ENCODE measurements around the gene ZNF423. TPM values are rescaled to one million over a fixed set of nuclear protein-coding genes. Genes with fewer than 3 reads are reported as not detected.

Gene ZNF423
- total RNA-seq, 1 donor from 2014 or later, result 10.7 TPM

GRCh38 chr16:49545741-49546448 is 310.0 kb downstream of the ZNF423 start:
- Histone ChIP-seq H3K27ac (no peak overlapping the region), H3K27me3 (ENCODE audit: low read depth) (no peaks in the 10 kb centered on the region), H3K4me1 (no peaks in the 10 kb centered on the region), H3K9me3 (no peaks in the 10 kb centered on the region), H3K36me3 (no peaks in the 10 kb centered on the region), H3K4me3 (no peak overlapping the region)
- TF ChIP-seq, protein P1, sequence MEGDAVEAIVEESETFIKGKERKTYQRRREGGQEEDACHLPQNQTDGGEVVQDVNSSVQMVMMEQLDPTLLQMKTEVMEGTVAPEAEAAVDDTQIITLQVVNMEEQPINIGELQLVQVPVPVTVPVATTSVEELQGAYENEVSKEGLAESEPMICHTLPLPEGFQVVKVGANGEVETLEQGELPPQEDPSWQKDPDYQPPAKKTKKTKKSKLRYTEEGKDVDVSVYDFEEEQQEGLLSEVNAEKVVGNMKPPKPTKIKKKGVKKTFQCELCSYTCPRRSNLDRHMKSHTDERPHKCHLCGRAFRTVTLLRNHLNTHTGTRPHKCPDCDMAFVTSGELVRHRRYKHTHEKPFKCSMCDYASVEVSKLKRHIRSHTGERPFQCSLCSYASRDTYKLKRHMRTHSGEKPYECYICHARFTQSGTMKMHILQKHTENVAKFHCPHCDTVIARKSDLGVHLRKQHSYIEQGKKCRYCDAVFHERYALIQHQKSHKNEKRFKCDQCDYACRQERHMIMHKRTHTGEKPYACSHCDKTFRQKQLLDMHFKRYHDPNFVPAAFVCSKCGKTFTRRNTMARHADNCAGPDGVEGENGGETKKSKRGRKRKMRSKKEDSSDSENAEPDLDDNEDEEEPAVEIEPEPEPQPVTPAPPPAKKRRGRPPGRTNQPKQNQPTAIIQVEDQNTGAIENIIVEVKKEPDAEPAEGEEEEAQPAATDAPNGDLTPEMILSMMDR (IDR thresholded peaks at IDR 0.05), result no peak
- no peak for ATAC-seq
- intact Hi-C loops (cut with DNase I), result no loop called here
- DNase-seq, result no peak

- intact Hi-C loops (cut with DNase I), result no loop called here
- no peaks in the 10 kb centered on the region for H3K9me3 ChIP-seq
- DNase-seq (no peak), ATAC-seq (no peak)
- TF ChIP-seq, protein P1 (IDR thresholded peaks at IDR 0.05), result no peak
- H3K4me3 ChIP-seq, result no peak overlapping the region
- no peaks in the 10 kb centered on the region for H3K4me1 ChIP-seq
- H3K27me3 ChIP-seq (ENCODE audit: low read depth), result no peaks in the 10 kb centered on the region
- no peak overlapping the region for H3K27ac ChIP-seq
- H3K36me3 ChIP-seq, result no peaks in the 10 kb centered on the region
Observed at GRCh38 chr16:49545243-49545642, 310.7 kb downstream of the ZNF423 start.

GRCh38 chr16:49544828-49545227 is 311.1 kb downstream of the ZNF423 start:
- Histone ChIP-seq H3K27me3 (ENCODE audit: low read depth) (no peaks in the 10 kb centered on the region), H3K4me1 (no peaks in the 10 kb centered on the region), H3K4me3 (no peak overlapping the region), H3K9me3 (no peaks in the 10 kb centered on the region), H3K36me3 (no peaks in the 10 kb centered on the region), H3K27ac (no peak overlapping the region)
- ATAC-seq, result no peak
- DNase-seq, result no peak
- intact Hi-C loops (cut with DNase I), result no loop called here
- TF ChIP-seq, protein P1 (IDR thresholded peaks at IDR 0.05), result no peak

DNA sequence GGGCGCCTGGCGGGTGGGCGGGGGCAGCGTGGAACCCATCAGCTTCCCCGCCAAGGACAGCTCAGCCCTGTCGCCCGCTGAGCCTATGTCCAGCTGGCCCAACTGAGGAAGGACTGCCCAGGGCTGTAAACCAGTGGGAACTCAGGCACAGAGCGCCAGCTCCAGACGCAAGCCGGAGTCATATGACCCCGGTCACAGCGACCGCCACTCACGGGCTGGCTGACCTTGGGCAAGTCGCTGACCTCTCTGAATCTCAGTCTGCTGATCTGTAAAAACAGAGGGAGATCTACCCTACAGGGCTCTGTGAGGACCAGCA is 312.3 kb downstream of the ZNF423 start:
- TF ChIP-seq, protein P1 (IDR thresholded peaks at IDR 0.05), result no peak

DNA sequence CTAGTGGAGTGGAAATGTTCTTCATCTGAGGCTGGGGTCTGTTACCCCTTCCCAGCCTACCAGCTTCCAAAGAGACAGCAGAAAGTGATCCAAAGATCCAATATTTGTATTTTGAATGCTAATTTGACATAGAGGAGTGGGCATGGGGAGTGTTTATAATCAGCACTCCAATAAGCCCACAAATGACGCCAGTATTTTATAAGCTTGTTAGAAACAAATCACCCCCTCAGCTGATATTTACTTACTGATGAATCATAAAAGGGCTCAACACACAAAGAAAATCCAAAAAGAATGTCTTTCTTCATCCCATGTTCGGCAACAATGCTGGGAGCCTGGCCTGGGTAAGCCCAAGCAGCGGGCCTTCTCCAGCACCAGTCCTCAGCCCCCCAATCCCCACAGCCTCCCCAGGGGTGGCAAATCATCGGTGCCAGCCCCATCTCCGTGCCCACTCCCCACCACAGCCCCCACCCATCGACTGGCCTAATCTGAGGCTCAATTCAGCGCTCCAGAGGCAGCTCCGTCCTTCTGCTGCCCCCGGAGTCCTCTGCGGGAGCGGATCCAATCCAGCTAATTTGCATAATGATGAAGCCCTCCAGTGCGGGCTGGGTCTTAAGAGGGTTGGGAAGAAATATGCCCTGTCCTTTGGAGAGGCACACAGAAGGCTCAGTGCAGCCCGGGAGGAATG is 312.8 kb downstream of the ZNF423 start:
- no peak for DNase-seq
- Histone ChIP-seq H3K36me3 (no peaks in the 10 kb centered on the region), H3K9me3 (no peaks in the 10 kb centered on the region), H3K27me3 (ENCODE audit: low read depth) (no peaks in the 10 kb centered on the region), H3K27ac (no peak overlapping the region), H3K4me3 (no peak overlapping the region), H3K4me1 (no peaks in the 10 kb centered on the region)
- intact Hi-C loops (cut with DNase I), result no loop called here
- TF ChIP-seq, protein P1 (IDR thresholded peaks at IDR 0.05), result no peak
- no peak for ATAC-seq

More for the DNA sequence above, 312.3 kb downstream of the ZNF423 start:
- H3K4me1 ChIP-seq, result no peaks in the 10 kb centered on the region
- no peaks in the 10 kb centered on the region for H3K36me3 ChIP-seq
- ATAC-seq (no peak), DNase-seq (no peak)
- no peak overlapping the region for H3K27ac ChIP-seq
- intact Hi-C loops (cut with DNase I), result no loop called here
- H3K9me3 ChIP-seq, result no peaks in the 10 kb centered on the region
- H3K27me3 ChIP-seq (ENCODE audit: low read depth), result no peaks in the 10 kb centered on the region
- no peak overlapping the region for H3K4me3 ChIP-seq
